Liver (tissue), 3 donors: Measurements from ENCODE around the gene BMP7.

Experiments
- ATF3 ChIP-seq: IDR thresholded peaks from 2 replicates; pipeline ENCODE4 v1.6.1; 2016; ENCODE audit warnings: antibody characterized with exemption
- CTCF ChIP-seq: fragments of 150-350 bp; IDR thresholded peaks from 2 replicates; pipeline ENCODE4 v1.5.1; 2017; ENCODE audit warnings: improper control_type of control experiment, low read depth, low read length; ENCODE audit not compliant: missing input control
- GABPA ChIP-seq, 2 donors: IDR thresholded peaks in 1 of 2; conservative IDR thresholded peaks in 1 of 2; 2 replicates each; pipeline ENCODE4 v1.6.1; 2016; ENCODE audit warnings: antibody characterized with exemption in 2 of 2, mild to moderate bottlenecking in 1 of 2, moderate library complexity in 1 of 2
- HNF4G ChIP-seq: IDR thresholded peaks from 2 replicates; pipeline ENCODE4 v1.6.1; 2016; ENCODE audit warnings: antibody characterized with exemption
- JUND ChIP-seq, 2 donors: IDR thresholded peaks; 2 replicates each; pipeline ENCODE4 v1.6.1; 2016; ENCODE audit warnings: antibody characterized with exemption in 2 of 2
- MAX ChIP-seq: IDR thresholded peaks from 2 replicates; pipeline ENCODE4 v1.6.1; 2016; ENCODE audit warnings: antibody characterized with exemption
- NR2F2 ChIP-seq: IDR thresholded peaks from 2 replicates; pipeline ENCODE4 v1.6.1; 2016; ENCODE audit warnings: antibody characterized with exemption
- RAD21 ChIP-seq, 2 donors: IDR thresholded peaks; 2 replicates each; pipeline ENCODE4 v1.6.1; 2016; ENCODE audit warnings: antibody characterized with exemption in 2 of 2, mild to moderate bottlenecking in 2 of 2
- REST ChIP-seq: IDR thresholded peaks from 2 replicates; pipeline ENCODE4 v1.6.1; 2016; ENCODE audit warnings: antibody characterized with exemption, mild to moderate bottlenecking
- RXRA ChIP-seq, 2 donors: IDR thresholded peaks; 2 replicates each; pipeline ENCODE4 v1.6.1; 2017 to 2018; ENCODE audit warnings: antibody characterized with exemption in 2 of 2, mild to moderate bottlenecking in 1 of 2
- SP1 ChIP-seq: IDR thresholded peaks from 2 replicates; pipeline ENCODE4 v1.6.1; 2018; ENCODE audit warnings: antibody characterized with exemption, mild to moderate bottlenecking
- TAF1 ChIP-seq: conservative IDR thresholded peaks from 2 replicates; pipeline ENCODE4 v1.6.1; 2016; ENCODE audit warnings: antibody characterized with exemption, mild to moderate bottlenecking
- YY1 ChIP-seq: IDR thresholded peaks from 2 replicates; pipeline ENCODE4 v1.6.1; 2016; ENCODE audit warnings: antibody characterized with exemption, mild to moderate bottlenecking
- donor health status: healthy.
- donor health status: healthy.

- TF ChIP-seq CTCF (no peak), ATF3 (no peak), YY1 (no peak), TAF1 (no peak), GABPA (IDR thresholded peaks at IDR 0.05 in 1 of 2, conservative IDR thresholded peaks at IDR 0.05 in 1 of 2) (no peak), RXRA (IDR thresholded peaks at IDR 0.05) (no peak), MAX (no peak), REST (no peak), RAD21 (IDR thresholded peaks at IDR 0.05) (no peak), JUND (IDR thresholded peaks at IDR 0.05) (no peak), SP1 (no peak), NR2F2 (no peak), HNF4G (no peak)
These were observed 49.6 kb upstream of the BMP7 start for GRCh38 chr20:57315976-57316480.
